Upper lobe of left lung (tissue), 4 donors: Measurements from ENCODE around the gene EFNA5.

Experiments
- POLR2A ChIP-seq, 4 donors: fragments of 450-650 bp; IDR thresholded peaks; one replicate each; pipeline ENCODE4 v1.5.1; 2016 to 2017; ENCODE audit warnings: antibody characterized with exemption in 4 of 4, mild to moderate bottlenecking in 2 of 4
- TF ChIP-seq, protein P1 (sequence below), 6 experiments: fragments of 450-650 bp in 4 of 6; fragments of 200-600 bp in 2 of 6; sonication (generic) in 2 of 6; IDR thresholded peaks; one replicate each; pipeline ENCODE4 v1.5.1; 2016 to 2019; ENCODE audit warnings: antibody characterized with exemption in 6 of 6

GRCh38 chr5:107415762-107416161, 255.0 kb downstream of the EFNA5 start:
- TF ChIP-seq, protein P1, sequence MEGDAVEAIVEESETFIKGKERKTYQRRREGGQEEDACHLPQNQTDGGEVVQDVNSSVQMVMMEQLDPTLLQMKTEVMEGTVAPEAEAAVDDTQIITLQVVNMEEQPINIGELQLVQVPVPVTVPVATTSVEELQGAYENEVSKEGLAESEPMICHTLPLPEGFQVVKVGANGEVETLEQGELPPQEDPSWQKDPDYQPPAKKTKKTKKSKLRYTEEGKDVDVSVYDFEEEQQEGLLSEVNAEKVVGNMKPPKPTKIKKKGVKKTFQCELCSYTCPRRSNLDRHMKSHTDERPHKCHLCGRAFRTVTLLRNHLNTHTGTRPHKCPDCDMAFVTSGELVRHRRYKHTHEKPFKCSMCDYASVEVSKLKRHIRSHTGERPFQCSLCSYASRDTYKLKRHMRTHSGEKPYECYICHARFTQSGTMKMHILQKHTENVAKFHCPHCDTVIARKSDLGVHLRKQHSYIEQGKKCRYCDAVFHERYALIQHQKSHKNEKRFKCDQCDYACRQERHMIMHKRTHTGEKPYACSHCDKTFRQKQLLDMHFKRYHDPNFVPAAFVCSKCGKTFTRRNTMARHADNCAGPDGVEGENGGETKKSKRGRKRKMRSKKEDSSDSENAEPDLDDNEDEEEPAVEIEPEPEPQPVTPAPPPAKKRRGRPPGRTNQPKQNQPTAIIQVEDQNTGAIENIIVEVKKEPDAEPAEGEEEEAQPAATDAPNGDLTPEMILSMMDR (IDR thresholded peaks at IDR 0.05) = no peak
- TF ChIP-seq POLR2A (IDR thresholded peaks at IDR 0.05) = no peak
